GM18505 (cell line): Measurements from ENCODE around the gene PLB1.

ENCODE experiments used
- ATAC-seq: cut with Tn5 transposase; IDR thresholded peaks from one replicate; pipeline ENCODE4 v1.9.1; 2021; ENCODE audit not compliant: unreplicated experiment
- POLR2A ChIP-seq: IDR thresholded peaks from 4 replicates; pipeline ENCODE4 v1.6.1; 2011; ENCODE audit warnings: borderline replicate concordance; ENCODE audit not compliant: insufficient read depth, insufficient read length; ENCODE audit errors: extremely low read depth

PLB1 gene

GRCh38 chr2:28623582-28624405 lies 127.9 kb downstream of the PLB1 start:
- no peak for TF ChIP-seq POLR2A
- no peak for ATAC-seq

- no peak for ATAC-seq
- TF ChIP-seq POLR2A = no peak
These were observed 128.6 kb downstream of the PLB1 start for GRCh38 chr2:28624436-28624792.

DNA sequence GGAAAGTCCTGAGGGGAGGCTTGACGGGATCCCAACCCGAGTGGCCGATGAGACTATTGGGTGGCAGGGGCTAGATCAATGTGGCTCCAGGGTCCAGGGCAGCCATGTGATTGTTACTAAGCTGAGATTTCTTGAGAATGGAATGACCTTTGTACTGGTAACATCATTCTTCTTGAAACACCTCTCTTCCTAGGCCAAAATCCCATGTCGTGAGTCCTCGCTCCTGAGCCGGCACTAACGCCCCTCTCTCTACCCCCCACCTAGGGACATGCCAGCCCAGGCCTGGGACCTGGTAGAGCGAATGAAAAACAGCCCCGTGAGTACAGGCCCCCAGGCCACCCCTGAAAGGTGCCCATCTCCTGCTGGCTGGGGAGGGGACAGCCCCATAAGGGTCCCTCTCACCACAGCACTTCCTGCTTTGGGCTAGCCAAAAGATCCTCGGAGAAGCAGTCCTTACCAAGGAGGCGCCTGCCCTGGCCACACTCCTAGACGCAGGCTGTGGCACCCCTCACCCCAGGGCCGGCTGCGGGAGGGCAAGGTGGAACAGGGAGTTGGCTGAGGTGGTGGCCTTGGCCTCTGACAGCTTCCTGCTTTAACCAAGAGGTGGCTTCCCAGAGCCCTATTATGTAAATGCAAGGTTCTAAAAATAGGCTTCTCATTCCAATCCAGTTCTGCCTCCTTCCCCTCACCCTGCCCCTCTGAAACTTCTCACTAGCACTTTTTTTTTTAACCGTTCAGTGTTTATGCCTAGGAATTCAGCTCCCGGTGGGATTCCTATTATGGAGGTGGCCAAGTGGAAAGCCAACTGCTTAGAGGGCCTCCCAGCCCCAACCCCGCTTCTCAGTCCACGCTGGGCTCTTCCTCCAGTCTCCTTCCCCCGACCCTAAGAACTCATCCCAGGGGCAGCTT lies 129.2 kb downstream of the PLB1 start:
- no peak for TF ChIP-seq POLR2A
- ATAC-seq = peak; percentile 48

- no peak for TF ChIP-seq POLR2A
- ATAC-seq = no peak
These were observed 130.5 kb downstream of the PLB1 start for GRCh38 chr2:28626376-28626775.

- ATAC-seq = no peak
- no peak for TF ChIP-seq POLR2A
These were observed 131.1 kb downstream of the PLB1 start for GRCh38 chr2:28626891-28627421.

- ATAC-seq = no peak
- no peak for TF ChIP-seq POLR2A
These were observed 132.0 kb downstream of the PLB1 start for GRCh38 chr2:28627722-28628480.

DNA sequence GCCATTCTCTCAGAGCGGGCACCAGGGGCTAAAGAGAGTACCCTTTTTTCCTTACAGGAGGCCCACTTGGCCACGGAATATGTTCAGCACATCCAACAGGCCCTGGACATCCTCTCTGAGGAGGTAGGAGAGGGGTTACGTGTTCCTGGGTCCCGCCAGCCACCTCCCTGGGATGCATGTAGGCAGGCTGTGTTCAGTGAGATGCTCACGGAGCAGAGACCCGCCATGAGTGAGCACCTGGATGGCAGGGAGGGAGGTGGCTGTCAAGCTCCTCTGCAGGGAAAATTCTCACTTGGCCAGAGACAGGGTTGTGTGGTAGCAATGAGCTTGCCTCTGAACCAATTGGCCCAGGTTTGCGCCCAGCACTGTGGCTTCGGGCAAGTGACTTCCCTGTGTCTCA lies 132.6 kb downstream of the PLB1 start:
- ATAC-seq = no peak
- no peak for TF ChIP-seq POLR2A

- TF ChIP-seq POLR2A = no peak
- no peak for ATAC-seq
These were observed 133.1 kb downstream of the PLB1 start for GRCh38 chr2:28628987-28629386.

GRCh38 chr2:28629910-28630309 lies 134.1 kb downstream of the PLB1 start:
- no peak for TF ChIP-seq POLR2A
- no peak for ATAC-seq

GRCh38 chr2:28630341-28630740 lies 134.5 kb downstream of the PLB1 start:
- no peak for ATAC-seq
- no peak for TF ChIP-seq POLR2A

DNA sequence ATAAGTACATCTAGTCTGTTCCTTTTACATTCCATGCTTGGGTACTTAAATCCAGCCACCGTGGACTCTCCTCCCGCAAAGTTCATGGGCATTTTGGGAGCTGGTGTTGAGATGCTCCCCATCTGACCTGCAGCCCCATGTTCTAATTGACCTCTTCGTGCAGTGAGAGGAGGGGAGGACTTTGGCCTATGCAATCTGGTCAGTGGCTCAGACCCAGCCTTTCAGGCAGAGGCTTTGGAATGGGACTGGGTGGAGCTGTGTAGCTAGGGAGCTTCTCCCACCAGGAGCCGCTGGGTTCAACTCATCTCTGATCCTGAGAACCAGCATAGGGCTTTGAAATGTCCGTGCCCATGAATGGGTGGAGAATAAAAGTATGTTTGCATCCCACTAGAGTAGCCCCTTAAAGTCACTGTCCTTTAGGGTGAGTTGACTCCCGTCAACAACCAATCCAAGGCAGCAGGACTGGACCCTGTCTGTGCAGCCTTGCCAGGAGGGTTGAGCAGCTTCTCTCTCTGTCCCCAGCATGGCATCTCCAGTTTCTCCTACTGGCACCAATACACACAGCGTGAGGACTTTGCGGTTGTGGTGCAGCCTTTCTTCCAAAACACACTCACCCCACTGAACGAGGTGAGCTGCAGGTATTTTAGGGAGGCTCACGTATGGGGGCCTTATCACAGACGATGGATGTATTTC lies 135.8 kb downstream of the PLB1 start:
- no peak for TF ChIP-seq POLR2A
- ATAC-seq = no peak

DNA sequence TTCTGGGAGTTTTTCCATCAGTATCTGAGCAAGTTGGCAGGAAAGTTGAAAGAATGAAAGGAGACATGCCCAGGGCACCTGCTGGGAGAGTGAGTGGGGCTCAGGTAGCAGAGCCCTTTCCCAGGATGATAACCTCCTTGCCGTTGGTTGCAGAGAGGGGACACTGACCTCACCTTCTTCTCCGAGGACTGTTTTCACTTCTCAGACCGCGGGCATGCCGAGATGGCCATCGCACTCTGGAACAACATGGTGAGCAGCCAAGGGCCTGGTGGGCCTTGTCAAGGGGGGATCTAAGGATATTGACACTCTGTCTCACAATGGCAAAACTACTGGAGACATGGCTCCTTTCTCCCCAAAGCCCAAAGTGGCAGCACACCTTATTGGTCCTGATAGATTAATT lies 136.9 kb downstream of the PLB1 start:
- ATAC-seq = no peak

More for the DNA sequence above, 136.9 kb downstream of the PLB1 start:
- TF ChIP-seq POLR2A = no peak
